Glutamatergic neuron (in vitro differentiated cells): ENCODE data around the gene AKT1. TPM values are rescaled to one million over a fixed set of nuclear protein-coding genes. Genes with fewer than 3 reads are reported as not detected.

ENCODE experiments used
- DNase-seq: peaks from one replicate; pipeline ENCODE4 v3.0.0; 2022
- H3K27ac Mint-ChIP-seq: one replicate; pipeline ENCODE4 v1.8.0; 2020; ENCODE audit warnings: mild to moderate bottlenecking, mixed read lengths, inconsistent platforms; ENCODE audit not compliant: unreplicated experiment
- H3K27me3 Mint-ChIP-seq: one replicate; pipeline ENCODE4 v1.8.0; 2020; ENCODE audit warnings: mild to moderate bottlenecking, moderate library complexity, mixed read lengths, inconsistent platforms; ENCODE audit not compliant: unreplicated experiment
- H3K36me3 Mint-ChIP-seq: one replicate; pipeline ENCODE4 v1.8.0; 2020; ENCODE audit warnings: mild to moderate bottlenecking, mixed read lengths, inconsistent platforms; ENCODE audit not compliant: unreplicated experiment
- H3K4me1 Mint-ChIP-seq: one replicate; pipeline ENCODE4 v1.8.0; 2020; ENCODE audit warnings: mild to moderate bottlenecking, low read depth, mixed read lengths, inconsistent platforms; ENCODE audit not compliant: unreplicated experiment
- H3K4me3 Mint-ChIP-seq: one replicate; pipeline ENCODE4 v1.8.0; 2020; ENCODE audit warnings: mild to moderate bottlenecking, mixed read lengths, inconsistent platforms; ENCODE audit not compliant: unreplicated experiment
- H3K9me3 Mint-ChIP-seq: one replicate; pipeline ENCODE4 v1.8.0; 2020; ENCODE audit warnings: mild to moderate bottlenecking, moderate library complexity, mixed read lengths, inconsistent platforms; ENCODE audit not compliant: unreplicated experiment
- CTCF ChIP-seq: fragments of 200-600 bp; sonication (generic); IDR thresholded peaks from one replicate; pipeline ENCODE4 v1.5.0; 2021; ENCODE audit not compliant: partially characterized antibody, unreplicated experiment
- total RNA-seq: library from RNA; stranded (reverse); fragmentation: NEBNext Ultra II Directional; extraction: Animal tissue kit (Norgen Biotek cat#: 25700); gene quantifications from one replicate; pipeline ENCODE4 v1.2.1, GENCODE V29; 2021; ENCODE audit not compliant: unreplicated experiment

The AKT1 gene
- total RNA-seq, 1 donor from 2014 or later = 300 TPM

GRCh38 chr14:104721505-104722431 is 73.8 kb downstream of the AKT1 start:
- Mint-ChIP-seq H3K36me3 (no peaks in the 10 kb centered on the region), H3K4me3 (no peak overlapping the region)
- TF ChIP-seq CTCF = no peak

More at GRCh38 chr14:104721505-104722431, 73.8 kb downstream of the AKT1 start:
- Mint-ChIP-seq H3K4me1 (peaks cover 2% of the 10 kb centered on the region), H3K27ac (no peak overlapping the region), H3K9me3 (peaks cover 7% of the 10 kb centered on the region), H3K27me3 (peaks cover 10% of the 10 kb centered on the region)
- no peak for DNase-seq

Other genes starting within 250 kb of the AKT1 start
- not detected for gene C14orf180, start 216.0 kb downstream of the AKT1 start, total RNA-seq
- gene TMEM179, start 191.0 kb downstream of the AKT1 start, total RNA-seq = 28.8 TPM
- gene INF2, start 106.1 kb downstream of the AKT1 start, total RNA-seq = 11.8 TPM
- 45.1 TPM for gene ADSS1, start 71.5 kb downstream of the AKT1 start, total RNA-seq
- 30.5 TPM for gene SIVA1, start 42.6 kb downstream of the AKT1 start, total RNA-seq
- 6.0 TPM for gene ZBTB42, start 5.4 kb upstream of the AKT1 start, total RNA-seq
- gene CEP170B, start 69.5 kb upstream of the AKT1 start, total RNA-seq = 80.4 TPM
- gene PLD4, start 129.1 kb upstream of the AKT1 start, total RNA-seq = not detected
- gene AHNAK2, start 182.6 kb upstream of the AKT1 start, total RNA-seq = 44.8 TPM
- gene CLBA1, start 190.0 kb upstream of the AKT1 start, total RNA-seq = 5.9 TPM
- 23.2 TPM for gene CDCA4, start 225.3 kb upstream of the AKT1 start, total RNA-seq